Measurements from ENCODE around the gene MSANTD1.

The MSANTD1 gene

GRCh38 chr4:3283916-3284315, 35.0 kb downstream of the MSANTD1 start:
- Histone ChIP-seq H3K36me3 (ENCODE audit: control insufficient read depth, low read length) (no peaks in the 10 kb centered on the region), H3K4me3 (ENCODE audit: low read length) (no peak overlapping the region), H3K4me2 (ENCODE audit: low read length) (no peak overlapping the region), H3K27ac (ENCODE audit: low read depth, low read length) (no peak overlapping the region), H3K4me1 (ENCODE audit: control insufficient read depth, low read length) (peaks cover 7% of the 10 kb centered on the region), H3K27me3 (ENCODE audit: control insufficient read depth, low read length) (peaks cover 13% of the 10 kb centered on the region), H3F3A (ENCODE audit: control insufficient read depth, insufficient read depth) (no peaks in the 10 kb centered on the region), H4K20me1 (ENCODE audit: control insufficient read depth, insufficient read depth, low read depth, low read length) (no peaks in the 10 kb centered on the region), H3K9me2 (replicated peaks; ENCODE audit: control insufficient read depth, low read length) (no peaks in the 10 kb centered on the region), H3K79me2 (ENCODE audit: control insufficient read depth, low read length) (no peaks in the 10 kb centered on the region), H3K9me3 (ENCODE audit: control insufficient read depth, insufficient read depth, low read length) (no peaks in the 10 kb centered on the region)
- TF ChIP-seq CTCF (IDR thresholded peaks at IDR 0.05; ENCODE audit: low read depth, low read length, poor library complexity, severe bottlenecking) (no peak), EZH2phosphoT487 (IDR thresholded peaks at IDR 0.05; ENCODE audit: borderline replicate concordance, low read length) (no peak)

DNA sequence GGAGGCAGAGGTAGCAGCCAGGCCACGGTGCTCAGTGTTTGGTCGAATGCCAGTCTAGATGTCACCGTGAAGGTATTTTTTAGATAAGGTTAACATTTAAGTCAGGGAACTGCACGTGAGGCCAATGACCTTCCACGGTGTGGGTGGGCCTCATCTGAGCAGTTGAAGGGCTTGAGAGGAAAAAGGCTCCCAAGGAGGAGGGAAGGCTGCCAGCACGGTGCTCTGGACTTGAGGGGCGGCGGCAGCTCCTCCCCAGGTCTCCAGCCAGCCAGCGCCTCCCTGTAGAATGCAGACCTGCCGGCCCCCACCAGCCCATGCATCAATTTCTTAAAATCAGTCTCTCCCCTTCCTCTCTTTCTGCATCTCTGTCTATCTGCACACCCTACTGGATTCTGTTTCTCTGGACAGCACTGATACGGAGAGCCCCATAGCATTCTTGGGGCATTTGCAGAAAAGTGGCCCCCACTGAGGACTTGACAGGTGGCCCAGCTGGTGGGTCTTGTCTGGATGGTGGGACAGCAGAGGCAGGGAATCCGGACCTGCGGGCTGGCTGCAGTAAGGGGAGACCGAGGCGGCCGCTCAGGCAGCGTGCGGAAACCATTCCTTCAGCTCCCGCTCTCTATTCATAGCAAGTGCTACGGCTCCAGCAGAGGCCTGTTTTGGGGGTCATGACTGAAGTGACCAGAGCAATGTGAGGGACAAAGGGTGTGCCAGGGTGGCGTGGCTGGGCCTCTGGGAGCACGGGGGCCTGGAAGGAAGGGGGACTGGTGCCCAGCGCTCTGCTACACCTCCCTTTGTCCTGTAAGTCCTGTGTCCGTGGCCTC, 36.0 kb downstream of the MSANTD1 start:
- Histone ChIP-seq H3K79me2 (ENCODE audit: control insufficient read depth, low read length) (no peaks in the 10 kb centered on the region), H3K4me3 (ENCODE audit: low read length) (no peak overlapping the region), H3K4me1 (ENCODE audit: control insufficient read depth, low read length) (peaks cover 7% of the 10 kb centered on the region), H3K9me2 (replicated peaks; ENCODE audit: control insufficient read depth, low read length) (no peaks in the 10 kb centered on the region), H3K27ac (ENCODE audit: low read depth, low read length) (no peak overlapping the region), H3K9me3 (ENCODE audit: control insufficient read depth, insufficient read depth, low read length) (no peaks in the 10 kb centered on the region), H4K20me1 (ENCODE audit: control insufficient read depth, insufficient read depth, low read depth, low read length) (no peaks in the 10 kb centered on the region), H3F3A (ENCODE audit: control insufficient read depth, insufficient read depth) (no peaks in the 10 kb centered on the region), H3K36me3 (ENCODE audit: control insufficient read depth, low read length) (no peaks in the 10 kb centered on the region), H3K27me3 (ENCODE audit: control insufficient read depth, low read length) (peaks cover 15% of the 10 kb centered on the region), H3K4me2 (ENCODE audit: low read length) (no peak overlapping the region)
- no peak for TF ChIP-seq CTCF (IDR thresholded peaks at IDR 0.05; ENCODE audit: low read depth, low read length, poor library complexity, severe bottlenecking)
- TF ChIP-seq EZH2phosphoT487 (IDR thresholded peaks at IDR 0.05; ENCODE audit: borderline replicate concordance, low read length): no peak

DNA sequence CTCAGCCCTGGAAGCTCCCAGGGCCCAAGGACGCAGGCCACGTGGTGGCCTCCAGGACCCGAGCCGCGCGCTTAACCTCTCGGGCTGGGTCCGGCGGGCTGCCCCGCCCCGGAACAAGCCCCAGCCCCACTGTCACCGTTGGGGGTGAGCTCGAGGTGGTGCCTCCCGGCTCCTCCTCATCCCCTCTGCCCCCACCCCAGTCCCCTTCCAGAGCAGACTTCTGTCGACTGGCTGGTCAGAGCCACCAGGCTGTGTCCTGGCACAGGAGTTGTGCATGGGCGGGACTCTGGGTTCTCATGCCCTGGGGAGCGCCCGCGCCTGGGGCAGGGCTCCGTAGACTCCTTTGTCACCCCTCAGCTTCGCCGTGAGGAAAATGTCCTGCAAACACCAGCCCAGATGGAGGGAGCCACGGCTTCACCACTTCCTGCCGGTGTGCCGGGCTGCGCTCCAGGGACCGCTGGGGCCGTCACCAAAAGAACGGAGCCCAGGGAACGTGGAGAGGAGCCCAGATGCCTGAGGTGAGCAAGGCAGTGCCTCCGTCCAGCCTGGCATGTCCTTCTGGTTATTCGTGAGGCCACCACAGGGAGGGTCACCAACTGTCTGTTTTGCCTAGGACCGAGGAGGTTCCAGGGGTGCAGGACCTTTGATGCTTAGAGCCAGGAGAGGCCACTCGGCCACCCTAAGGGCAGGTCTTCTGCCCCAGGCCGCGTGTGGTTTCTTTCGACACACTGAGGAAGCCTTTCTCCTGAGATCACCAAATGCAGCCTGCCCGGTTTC, 36.8 kb downstream of the MSANTD1 start:
- H3F3A ChIP-seq (ENCODE audit: control insufficient read depth, insufficient read depth): no peaks in the 10 kb centered on the region
- peaks cover 7% of the 10 kb centered on the region for H3K4me1 ChIP-seq (ENCODE audit: control insufficient read depth, low read length)
- no peak overlapping the region for H3K4me2 ChIP-seq (ENCODE audit: low read length)
- peaks cover 23% of the 10 kb centered on the region for H3K27me3 ChIP-seq (ENCODE audit: control insufficient read depth, low read length)
- TF ChIP-seq CTCF (IDR thresholded peaks at IDR 0.05; ENCODE audit: low read depth, low read length, poor library complexity, severe bottlenecking): no peak
- TF ChIP-seq EZH2phosphoT487 (IDR thresholded peaks at IDR 0.05; ENCODE audit: borderline replicate concordance, low read length): no peak
- no peaks in the 10 kb centered on the region for H3K36me3 ChIP-seq (ENCODE audit: control insufficient read depth, low read length)
- H3K9me3 ChIP-seq (ENCODE audit: control insufficient read depth, insufficient read depth, low read length): no peaks in the 10 kb centered on the region
- H4K20me1 ChIP-seq (ENCODE audit: control insufficient read depth, insufficient read depth, low read depth, low read length): no peaks in the 10 kb centered on the region
- no peak overlapping the region for H3K27ac ChIP-seq (ENCODE audit: low read depth, low read length)
- H3K4me3 ChIP-seq (ENCODE audit: low read length): no peak overlapping the region
- H3K9me2 ChIP-seq (replicated peaks; ENCODE audit: control insufficient read depth, low read length): no peaks in the 10 kb centered on the region
- no peaks in the 10 kb centered on the region for H3K79me2 ChIP-seq (ENCODE audit: control insufficient read depth, low read length)
